GM21717 (cell line): ENCODE results near the gene CTNNBIP1.

ENCODE experiments used
- ATAC-seq: cut with Tn5 transposase; IDR thresholded peaks from one replicate; pipeline ENCODE4 v1.9.1; 2021; ENCODE audit warnings: mild to moderate bottlenecking, moderate library complexity; ENCODE audit not compliant: unreplicated experiment

CTNNBIP1 gene

DNA sequence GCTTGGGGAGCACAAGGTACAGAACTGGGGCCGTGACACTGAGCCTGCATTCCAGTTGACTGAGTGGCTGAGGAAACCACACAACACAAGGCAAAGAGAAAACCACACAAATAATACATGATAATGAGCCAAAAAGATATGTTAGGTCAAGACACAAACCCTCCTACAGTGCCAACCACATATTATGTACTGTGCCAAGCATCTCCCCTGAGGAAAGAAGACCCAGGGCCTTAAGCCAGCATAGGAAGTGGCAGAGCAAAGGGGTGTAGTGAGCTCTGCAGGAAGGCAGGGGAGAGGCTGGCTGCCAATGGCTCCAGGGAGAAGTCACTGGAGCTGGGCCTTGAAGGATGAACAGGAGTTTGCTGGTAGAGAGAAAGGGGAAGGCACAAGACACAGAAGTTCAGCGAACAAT is 28.2 kb downstream of the CTNNBIP1 start:
- no peak for ATAC-seq

DNA sequence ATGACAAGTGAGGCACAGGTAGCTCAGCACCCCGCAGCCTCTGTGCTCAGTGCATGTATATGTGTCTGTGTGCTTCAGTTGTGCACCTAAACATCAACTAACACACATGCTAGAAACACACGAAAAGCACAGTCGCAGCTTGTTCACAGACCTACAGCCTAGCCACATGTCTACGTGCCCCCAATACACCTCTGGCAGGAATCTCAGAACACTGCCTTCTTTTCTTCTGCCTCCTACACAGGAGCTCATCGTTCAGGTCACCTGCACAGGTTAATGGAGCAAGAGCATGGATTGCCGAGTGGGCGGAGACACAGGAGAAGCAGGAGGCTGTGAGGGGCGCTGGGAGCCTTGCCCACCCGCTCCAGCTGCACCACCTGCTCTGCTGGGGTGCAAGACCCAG is 31.7 kb downstream of the CTNNBIP1 start:
- ATAC-seq, result no peak

DNA sequence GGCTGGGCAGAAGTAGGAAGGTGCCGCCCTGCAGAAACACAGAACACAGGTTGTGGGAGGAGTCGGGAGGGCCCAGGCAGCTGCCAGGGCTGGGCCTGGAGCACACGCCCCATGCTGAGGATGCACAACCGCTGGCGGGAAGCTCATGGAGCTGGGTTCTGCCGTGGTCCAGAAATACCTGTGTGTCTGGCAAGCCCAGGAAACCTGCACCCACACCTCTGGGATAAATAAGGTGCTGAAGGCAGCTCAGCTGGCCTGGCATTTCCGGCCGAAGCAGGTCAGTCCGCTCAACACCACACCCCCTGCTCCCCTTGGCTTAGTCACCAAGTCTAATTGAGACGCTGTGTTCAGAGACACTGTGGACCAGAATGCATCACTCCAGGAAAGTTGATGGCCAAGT is 32.1 kb downstream of the CTNNBIP1 start:
- ATAC-seq, result no peak

DNA sequence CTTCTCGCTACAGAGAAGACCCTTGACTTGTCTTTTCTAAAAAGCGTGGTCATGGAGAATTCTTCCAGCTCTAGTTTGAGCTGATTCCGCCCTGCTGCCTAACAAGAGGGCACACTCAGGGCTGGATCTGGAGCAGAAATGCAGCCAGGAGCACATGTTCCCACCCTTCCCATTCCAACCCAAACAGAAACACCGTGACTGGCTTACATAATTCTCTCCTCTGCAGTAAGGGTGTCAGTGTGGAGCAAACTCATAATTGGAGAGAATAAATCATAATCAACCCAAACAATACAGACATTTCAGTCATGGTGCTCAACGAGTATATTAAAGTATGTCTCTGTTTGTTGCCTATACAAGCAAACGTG is 34.5 kb downstream of the CTNNBIP1 start:
- ATAC-seq, result no peak

DNA sequence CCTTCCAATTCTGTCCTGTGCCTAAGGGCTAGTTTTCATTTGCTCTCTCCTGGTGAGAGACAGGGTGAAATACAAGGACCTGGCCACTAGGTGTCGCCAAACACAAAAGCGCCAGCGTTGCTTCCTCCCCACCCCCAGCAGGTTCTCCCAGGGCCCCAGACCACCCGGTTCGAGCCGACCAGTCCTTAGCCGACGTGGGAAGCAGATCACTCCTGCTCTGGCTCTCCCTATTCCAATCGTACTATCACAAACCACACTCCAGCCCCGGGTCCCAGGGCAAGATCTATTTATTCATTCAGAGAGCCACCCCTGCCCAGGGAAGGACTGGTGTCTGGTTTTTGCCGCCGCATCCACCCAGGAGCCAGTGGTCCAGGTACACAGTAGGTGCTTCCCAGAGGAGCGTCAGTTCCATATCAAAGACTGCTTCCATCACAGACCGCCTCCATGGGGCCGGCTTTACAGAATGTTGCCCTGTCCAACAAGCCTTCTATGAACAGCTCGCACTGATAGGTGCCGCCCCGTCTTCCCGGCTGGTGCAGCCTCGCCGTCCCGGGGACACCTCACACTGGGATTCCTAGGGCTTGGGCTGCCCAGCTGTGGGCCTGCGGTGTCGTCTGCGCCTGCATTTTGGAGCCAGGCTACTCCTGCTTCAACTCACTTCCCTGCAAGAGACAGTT is 35.0 kb downstream of the CTNNBIP1 start:
- ATAC-seq, result peak; percentile 58

DNA sequence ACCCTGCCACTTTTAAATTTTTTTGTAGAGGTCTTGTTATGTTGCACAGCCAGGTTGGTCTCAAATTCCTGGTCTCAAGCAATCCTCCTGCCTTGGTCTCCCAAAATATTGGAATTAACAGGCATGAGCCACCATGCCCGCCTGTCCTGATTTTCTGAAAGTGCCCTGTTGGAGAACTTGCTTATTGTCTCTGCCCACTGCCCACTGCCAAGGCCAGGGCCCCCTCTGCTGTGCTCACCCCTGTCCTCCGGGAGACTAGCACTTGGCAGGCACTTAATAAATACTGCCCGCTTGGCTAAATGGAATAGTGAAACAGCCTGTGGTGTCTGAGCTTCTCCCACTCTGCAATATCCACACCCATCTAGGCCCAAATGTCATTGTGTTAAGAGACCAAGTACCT is 35.7 kb downstream of the CTNNBIP1 start:
- no peak for ATAC-seq

DNA sequence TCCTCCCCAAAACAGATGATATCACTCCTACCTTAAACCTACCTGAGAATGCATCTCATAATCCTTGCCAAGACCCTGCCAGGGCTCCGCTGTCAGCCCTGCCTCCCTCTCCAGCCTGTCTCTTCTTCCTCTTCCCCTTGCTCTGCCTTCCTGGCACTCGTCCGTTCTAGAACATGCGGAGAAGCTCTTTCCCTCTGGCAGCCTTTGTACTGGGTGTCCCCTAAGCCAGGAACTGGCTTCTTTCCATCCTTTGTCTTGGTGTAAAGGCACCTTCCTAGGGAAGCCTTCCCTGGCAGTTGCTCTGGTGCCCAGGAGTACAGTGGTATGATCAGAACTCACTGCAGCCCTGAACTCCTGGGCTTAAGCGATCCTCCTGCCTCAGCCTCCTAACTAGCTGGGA is 36.1 kb downstream of the CTNNBIP1 start:
- no peak for ATAC-seq

DNA sequence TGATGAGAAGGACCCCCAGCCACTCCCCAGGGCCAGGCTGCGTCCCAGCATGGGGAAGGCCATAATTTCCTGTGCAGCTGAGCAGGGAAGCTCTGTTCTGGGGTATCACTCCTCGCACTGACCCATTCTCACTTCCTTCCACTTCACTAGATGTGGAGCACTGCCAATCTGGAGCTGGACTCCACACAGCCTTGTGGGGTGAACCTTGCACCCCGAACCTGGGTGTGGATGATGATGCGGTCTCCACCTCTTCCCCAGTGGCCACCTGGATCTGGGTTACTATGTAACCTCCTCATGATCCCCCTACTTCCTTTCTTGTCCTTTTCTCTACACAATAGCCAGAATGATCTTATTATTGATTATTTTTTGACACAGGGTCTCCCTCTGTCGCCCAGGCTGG is 36.7 kb downstream of the CTNNBIP1 start:
- no peak for ATAC-seq

DNA sequence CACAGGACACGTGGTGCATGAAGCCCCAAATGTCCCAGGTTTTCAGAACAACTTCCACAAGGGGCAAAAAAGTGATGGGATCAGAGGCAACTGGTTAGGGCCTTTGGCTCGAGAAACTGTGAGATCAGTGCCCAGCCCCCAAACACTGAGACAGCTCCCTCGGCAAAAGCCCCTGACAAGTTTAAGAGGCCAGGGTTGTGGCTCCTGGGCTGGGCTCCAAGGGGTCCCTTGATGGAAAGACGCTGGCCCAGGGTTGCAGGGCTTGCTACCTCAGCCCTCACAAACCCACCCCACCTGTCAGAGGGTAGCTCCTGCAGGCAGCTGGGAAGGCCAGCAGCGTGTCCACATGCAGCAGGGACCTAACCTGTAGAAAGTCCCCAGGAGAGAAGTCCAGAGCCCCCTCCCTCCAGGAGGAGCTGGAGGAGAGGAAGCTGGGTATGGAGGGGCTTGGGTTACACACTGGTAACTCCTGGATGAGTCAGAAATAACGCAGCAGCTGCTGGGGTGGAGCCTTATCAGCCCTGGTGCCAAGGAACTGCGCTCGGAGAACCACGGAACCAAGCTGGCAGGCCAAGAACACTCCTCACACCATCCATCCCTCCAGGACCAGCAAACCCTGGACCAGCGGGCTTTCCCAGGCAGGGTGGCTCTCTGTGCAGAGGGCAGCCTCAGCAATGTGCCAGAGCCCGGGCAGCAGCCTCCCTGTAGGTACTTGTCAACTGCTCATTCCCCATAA is 37.5 kb downstream of the CTNNBIP1 start:
- no peak for ATAC-seq

DNA sequence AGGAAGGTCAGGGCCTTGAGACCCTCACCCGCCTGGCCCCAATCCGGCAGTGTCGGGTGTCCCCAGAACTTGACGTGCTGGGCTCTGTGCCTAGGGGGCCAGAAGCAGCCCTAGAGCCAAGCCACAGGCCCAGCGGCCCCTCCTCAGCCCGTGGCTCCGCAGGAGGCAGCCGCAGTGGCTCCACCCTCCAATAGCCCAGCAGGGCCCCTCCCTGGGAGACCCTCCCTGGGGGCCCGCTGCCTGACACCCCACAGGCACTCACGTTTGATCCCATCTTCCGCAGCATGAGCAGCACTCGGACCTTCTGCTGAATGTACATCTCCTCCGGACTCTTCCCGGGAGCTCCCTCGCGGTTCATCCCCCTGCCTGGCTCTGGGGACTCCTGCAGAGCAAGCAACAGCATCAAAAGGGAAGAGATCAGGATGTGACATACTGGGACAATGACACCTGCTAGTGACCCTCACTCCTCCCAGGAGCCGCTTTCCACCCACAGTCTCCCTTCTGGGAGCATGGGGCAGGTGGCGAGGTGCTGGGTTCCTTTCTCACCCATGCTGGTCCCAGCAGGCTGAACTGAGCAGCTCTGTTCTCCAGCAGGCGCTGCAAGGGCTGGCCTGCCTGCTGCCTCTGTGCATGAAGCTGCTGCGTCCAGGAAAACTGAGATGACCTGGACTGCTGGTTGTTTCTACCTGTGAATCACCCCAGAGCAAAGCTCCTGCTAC is 38.2 kb downstream of the CTNNBIP1 start:
- ATAC-seq, result no peak

DNA sequence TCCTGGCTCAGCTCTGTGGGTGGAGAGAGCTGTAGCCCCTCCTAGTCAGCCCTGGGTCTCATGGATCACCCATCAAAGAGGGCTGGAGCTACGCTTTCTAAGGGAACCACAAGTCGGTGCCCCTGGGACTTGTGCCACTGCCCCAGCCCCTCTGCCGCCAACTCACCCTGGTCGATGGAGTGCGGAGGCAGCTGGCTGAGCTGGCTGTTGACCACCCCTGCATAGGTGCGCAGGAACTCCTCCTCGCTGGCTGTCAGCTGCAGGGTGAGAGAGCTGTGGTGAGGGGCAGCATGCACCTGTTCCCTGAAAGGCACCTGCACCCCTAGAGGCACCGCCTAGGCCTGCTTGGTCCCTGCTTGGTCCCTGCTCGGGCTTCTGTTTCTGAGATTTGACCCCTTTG is 39.0 kb downstream of the CTNNBIP1 start:
- ATAC-seq, result no peak

DNA sequence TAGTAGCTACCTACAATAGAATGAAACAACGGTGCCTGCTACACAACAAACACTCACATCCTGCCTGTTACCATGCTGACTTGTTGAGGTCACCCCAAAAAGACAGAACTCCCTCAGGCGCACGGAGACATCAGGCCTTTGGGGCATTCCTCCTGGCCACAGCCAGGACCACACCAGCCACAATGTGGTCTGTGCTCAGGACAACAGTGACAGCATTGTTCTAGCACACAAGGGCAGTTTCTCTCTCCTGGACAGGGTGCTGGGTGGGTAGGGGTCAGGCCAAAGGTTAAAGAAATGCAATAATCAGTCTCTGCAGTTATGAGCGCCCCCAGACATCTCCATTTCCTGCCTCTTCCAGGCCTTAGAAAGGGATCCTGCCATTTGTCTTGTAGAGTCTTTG is 39.5 kb downstream of the CTNNBIP1 start:
- ATAC-seq, result no peak

DNA sequence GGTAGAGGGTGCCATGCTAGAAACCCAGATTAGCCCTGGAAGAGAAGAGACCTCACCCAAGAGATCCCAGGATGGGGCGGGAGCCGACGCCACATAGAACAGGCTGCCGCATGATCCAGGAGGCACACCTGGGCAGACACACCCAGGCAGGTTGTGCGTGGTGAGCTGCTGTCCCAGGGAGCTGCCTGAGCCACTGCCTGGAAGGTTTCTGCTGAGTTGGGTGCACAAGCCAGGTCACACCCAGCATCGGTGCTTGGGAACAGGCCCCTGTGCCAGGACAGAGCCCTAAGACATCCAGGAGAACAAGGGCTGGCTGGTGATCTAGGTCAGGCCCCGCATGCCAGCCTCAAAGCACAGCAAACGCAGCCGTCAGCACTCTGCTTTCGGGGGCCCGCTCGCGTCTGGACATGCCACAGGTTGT is 40.2 kb downstream of the CTNNBIP1 start:
- no peak for ATAC-seq

DNA sequence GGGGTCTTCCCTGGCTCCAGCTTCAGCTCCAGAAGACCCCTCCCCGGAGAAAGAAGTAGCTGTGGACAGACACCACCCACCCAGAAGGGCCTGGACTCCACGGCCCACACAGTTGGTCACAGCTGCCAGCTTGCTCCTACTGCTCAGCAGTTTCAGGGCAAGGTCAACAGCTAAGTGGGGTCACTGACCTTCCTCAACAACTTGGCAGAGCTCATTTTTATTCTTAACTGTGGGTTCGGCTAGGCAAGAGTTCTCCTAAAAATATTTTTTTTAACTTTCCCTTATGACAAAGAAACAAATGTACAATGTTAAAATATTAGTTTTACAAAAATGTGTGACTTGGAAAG is 41.9 kb downstream of the CTNNBIP1 start:
- ATAC-seq, result no peak

DNA sequence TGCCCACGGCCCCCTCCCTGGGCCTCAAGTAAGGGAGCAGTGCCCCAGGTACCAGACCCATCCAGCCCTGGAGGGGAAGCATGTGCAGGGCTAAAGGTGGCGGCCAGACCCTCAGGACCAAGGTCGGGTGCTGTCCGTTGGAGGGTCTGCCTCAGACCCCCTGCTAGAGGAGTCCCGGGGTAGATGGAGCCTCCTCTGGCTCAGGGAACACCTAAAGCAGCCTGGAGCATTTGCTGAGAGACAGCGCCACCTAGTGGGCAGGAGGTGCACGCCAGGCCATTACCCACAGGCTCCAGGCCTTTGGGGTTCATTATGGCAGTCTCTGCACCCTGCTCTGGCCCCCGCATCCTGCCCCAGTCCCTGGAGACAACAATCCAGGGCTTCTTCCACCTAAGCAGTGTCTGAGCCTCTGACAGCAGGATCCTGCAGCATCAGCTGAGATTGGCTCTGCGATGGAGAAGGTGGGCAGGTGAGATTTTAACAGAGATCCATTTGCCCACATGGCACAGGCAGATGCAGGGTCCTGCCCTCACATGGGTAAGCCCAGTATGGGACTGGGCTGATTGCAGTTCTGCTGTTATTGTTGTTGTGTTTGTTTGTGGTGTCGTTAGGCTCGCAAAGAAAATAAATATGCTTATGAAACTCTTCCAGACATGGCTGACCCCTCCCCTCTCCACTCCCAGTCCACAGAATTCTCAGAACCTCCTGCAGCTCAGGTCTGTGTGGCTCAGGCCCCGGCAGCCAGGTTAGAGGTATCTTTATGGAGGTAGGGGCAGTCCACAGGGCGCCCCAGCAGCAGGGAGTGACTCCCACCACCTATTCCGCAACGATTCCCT is 42.4 kb downstream of the CTNNBIP1 start:
- peak; percentile 52 for ATAC-seq

DNA sequence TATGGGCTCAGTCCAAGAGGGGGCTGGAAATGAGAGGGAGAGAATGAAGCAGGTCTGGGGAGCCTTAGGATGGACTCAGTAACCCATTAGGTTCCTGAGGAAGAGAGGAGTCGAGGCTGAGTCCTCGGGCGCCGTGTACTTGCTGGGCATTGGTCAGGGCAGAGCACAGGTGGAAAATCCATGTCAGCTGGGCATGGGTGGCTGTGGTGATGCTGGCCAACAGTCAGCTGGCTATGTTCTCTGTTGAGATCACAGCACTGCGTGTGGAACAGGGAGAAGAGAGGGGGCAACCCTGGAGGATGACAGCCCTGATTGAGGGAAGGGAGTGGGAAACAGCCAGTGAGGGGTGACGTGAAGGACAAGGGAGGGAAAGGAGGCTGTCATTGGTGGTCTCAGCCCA is 43.2 kb downstream of the CTNNBIP1 start:
- ATAC-seq, result no peak

DNA sequence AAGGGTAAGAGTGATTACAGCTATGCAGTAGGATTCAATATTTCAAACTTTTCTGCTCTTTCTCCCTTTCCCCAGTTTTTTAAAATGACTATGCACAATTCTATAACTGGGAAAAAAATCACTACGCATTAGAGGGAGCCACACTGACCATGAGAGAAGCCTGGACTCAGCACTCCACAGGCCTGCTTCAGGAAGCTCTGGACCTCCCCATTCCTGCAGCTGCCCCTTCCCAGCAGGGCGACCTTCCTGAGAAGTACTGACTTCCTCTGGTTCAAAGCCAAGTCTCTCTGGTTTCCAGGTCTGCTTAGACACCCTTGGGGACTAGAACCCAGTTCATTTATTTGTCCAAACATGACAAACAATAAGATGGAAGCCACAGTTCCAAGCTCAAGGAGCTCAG is 44.3 kb downstream of the CTNNBIP1 start:
- ATAC-seq, result no peak

DNA sequence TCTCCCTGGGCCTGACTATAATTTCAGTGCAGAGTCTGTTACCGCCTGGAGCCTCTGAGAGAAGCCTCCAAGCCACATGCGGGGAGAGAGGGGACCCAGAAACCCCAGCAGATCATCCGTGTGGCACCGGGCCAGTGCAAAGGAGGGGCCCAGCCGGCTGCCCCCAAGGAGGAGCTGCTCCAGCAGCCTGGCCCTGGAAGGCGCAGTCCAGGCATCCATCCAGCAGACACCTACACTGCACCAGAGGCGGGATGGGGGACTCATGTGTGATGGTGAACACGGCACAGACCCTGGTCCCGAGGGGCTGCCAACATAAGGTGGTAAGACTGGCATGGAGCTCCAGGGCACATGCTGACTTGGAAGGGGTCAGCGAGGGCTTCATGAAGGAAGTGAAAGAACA is 46.7 kb downstream of the CTNNBIP1 start:
- ATAC-seq, result no peak

DNA sequence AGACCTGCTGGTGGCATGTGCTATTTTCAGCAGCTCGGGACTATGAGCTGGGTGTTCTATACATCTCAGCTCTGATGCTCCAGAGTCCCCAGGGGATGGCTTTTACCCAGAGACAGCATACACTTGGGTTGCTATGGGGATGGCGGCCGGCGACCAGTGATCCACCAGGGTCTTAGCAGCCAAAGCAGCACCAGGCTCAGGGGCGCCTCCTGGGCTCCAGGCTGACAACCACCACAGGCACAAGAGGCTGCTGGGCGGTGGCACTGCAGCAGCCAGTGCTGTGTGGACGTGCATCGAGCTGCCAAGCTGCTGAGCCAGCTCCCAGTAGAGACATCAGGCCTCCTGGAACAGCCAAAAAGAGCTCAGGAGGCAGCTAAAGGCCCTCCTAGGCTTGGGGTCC is 48.7 kb downstream of the CTNNBIP1 start:
- no peak for ATAC-seq

DNA sequence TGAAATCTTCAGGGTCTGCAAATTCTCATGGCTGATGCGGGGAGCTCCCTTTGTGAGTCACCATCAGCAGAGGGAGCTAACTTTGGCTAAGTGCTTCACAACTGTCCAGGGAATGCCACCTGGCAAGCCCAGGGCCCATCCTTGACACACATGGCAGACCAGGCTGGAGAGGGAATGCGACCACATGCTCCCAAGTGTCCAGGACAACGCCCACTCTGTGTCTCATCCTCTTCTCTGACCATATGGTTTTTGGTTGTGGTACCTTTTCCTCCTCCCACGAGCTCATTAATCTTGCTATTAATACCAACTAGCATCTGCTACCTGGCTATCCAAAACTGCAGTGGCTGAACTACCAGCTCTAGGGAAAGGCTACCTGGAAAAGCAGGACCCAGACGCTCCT is 49.2 kb downstream of the CTNNBIP1 start:
- no peak for ATAC-seq

DNA sequence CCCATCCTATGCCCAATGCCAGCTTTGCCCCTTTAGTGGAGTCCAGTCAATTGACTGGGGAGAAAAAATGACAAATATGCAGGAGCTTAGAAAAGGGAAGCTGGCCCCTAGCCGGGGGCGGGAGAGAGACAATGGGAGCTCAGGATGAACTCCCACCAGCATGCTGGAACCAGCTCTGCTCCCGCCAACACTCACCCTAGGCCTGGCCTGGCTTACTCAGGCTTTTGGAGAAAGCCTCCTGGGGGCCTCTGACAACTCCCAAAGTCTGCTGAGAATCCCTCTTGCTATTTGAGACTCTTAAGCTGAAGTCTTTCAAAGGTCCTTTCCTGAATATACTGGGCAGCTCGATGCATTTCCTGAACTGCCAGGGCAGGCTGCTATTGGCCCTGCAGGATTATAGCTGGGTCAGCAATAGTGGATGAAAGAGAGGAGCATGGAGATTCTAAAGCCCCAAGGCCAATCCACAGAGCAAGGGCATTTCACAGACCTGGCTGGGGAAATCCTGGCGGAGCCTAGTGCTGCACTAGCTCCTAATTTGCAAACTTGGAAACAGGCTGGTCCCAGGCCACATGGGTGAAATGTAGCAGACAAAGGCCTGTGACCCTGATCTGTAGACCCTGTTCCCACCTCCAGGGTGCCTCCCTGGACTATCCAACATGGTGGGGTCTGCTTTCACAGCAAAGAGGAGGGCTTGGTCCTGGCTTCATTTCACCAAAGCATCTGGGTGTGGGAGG is 50.6 kb downstream of the CTNNBIP1 start:
- no peak for ATAC-seq
